GM21360 (cell line): ENCODE measurements around the gene DCAF11.
"Not testable (repeated sequence)": the region's sequence is repeated elsewhere in the genome, so short reads cannot be mapped to it uniquely, and the experiment has no call there.

Experiments used
- ATAC-seq: cut with Tn5 transposase; IDR thresholded peaks from one replicate; pipeline ENCODE4 v1.9.1; 2021; ENCODE audit warnings: mild to moderate bottlenecking, moderate library complexity; ENCODE audit not compliant: unreplicated experiment

The DCAF11 gene

DNA sequence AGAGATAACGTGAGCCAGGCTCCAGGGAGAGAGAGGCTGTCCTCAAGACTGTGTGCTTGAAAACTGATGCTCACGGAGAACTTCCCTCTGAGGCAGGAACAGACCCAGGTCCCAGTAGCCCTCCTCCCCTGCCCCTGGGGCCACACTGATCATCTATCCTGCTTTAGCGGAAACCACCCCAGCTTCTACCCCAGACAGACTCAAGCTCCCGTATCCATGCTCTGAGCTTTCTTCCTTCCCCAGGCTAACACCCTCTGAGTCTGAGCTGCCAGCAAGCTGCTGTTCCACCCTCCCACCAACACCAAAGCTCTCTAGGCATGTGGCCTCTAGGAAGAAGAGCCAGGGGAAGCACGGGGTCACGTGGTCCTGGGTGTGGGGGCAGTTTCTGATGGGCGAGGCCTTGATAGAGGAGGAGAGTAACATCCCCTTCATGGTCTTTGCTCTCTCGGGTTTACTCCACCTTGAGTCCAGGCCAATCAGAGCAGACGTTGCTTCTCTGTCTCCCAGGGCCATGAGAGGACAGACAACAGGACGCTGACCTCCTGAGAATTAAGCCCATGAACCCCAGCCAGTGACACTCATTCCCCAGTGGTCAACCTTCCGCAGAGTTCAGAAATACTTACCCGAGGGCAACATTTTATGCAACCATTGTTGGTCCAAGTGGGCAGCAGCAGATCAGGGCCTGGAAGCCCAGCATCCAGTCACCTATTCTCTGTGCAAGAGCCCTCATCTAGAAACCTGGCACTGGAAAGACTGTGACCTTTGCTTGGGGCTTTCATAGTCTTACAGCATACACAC is 19.1 kb upstream of the DCAF11 start:
- peak; percentile 63 for ATAC-seq

DNA sequence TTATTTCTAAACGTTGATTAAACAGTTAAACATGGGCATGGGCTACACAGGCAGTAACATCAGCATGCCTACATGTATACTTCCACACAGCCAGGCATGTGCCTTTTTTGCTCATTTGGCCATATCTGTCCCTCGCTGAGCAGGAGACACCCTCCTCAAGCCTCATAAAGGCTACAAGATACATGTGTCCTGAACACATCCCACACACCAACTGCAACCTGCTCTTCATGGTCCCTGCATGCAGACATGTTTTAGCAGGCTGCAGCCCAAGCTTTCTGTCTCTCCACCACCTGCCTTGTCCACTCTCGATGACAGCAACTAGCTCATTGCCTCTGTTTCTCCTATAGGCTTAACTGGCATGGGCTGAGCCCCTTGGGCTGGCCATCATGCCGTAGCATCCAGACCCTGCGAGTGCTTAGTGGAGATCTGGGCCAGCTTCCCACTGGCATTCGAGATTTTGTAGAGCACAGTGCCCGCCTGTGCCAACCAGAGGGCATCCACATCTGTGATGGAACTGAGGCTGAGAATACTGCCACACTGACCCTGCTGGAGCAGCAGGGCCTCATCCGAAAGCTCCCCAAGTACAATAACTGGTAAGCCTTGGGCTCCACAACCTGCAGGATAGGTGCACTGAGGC is 17.9 kb upstream of the DCAF11 start:
- ATAC-seq = no peak

DNA sequence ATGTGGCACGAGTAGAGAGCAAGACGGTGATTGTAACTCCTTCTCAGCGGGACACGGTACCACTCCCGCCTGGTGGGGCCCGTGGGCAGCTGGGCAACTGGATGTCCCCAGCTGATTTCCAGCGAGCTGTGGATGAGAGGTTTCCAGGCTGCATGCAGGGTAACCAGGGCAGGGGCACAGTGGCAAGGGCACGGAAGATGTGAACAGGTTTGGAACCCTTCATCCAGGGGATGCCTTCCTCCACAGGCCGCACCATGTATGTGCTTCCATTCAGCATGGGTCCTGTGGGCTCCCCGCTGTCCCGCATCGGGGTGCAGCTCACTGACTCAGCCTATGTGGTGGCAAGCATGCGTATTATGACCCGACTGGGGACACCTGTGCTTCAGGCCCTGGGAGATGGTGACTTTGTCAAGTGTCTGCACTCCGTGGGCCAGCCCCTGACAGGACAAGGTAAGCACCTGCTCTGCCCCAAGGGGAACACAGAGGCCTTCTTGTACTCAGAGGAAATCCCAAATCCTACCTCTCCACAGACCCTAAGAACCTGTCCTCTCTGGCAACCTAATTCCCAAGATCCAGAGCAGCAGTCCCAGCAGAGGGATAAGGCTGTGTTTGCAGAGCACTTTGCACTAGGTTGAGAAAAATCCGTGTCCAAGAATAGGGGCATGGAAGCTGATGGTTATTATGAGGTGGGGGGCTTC is 16.2 kb upstream of the DCAF11 start:
- no peak for ATAC-seq

DNA sequence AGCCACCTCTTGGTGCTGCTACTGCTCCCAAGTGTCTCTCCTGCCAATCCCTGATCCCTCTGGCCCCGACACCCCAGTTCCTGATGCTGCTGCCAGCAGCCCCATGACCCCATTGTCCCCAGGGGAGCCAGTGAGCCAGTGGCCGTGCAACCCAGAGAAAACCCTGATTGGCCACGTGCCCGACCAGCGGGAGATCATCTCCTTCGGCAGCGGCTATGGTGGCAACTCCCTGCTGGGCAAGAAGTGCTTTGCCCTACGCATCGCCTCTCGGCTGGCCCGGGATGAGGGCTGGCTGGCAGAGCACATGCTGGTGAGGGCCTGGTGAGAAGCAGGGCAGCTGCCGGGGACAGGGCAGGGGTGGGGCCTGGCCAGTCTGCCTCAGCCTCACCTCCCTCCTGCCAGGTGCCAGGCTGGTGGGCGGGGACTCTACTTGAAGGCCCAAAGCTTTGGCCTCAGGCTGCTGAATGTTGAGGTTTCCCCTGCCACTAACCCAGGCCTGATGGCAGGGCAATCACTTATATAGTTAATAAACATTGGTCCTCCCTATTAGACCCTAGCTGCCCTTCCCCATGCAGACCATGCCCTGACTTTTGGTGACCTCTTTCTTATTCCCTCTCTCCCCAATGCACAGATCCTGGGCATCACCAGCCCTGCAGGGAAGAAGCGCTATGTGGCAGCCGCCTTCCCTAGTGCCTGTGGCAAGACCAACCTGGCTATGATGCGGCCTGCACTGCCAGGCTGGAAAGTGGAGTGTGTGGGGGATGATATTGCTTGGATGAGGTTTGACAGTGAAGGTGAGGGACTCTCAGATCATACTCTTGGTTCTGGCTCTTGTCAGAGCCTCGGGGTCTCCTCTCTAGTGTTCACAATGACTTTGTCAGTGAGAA is 15.4 kb upstream of the DCAF11 start:
- ATAC-seq = no peak

DNA sequence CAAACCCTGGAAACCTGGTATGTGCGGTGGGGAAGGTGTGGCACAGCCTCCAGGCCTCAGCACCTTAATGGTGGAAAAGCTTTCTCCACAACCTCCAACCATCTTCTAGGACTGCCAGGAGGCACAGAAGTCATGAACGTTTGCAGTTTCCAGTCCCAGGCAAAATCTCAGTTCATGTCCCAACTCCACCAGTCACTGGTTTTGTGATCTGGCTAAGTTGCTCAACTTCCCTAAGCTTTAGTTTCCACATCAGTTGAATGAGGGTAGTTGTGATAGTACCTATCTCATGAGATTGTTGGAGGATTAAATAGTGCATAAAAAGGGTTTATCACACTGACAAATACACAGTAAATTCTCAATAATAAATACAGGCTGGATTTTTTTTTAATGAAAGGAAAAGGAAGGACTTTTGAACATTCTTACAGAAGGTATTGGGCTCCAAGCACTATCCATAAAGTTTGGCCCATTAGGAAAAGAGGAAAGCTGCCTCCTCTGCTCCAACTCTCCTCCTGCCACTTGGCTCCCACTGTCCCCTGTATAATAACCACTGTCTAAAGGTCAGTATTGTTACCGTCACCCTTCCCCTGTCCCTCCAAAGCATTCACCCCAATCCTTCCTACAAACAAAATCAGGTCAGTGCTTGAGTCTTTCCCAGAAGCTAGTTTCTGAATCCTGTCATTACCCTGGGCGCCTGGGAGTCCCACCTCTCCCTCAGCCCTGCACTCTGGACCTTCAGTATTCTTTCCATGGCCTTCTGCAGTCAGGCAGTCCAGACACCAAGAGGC is 14.2 kb upstream of the DCAF11 start:
- no peak for ATAC-seq

DNA sequence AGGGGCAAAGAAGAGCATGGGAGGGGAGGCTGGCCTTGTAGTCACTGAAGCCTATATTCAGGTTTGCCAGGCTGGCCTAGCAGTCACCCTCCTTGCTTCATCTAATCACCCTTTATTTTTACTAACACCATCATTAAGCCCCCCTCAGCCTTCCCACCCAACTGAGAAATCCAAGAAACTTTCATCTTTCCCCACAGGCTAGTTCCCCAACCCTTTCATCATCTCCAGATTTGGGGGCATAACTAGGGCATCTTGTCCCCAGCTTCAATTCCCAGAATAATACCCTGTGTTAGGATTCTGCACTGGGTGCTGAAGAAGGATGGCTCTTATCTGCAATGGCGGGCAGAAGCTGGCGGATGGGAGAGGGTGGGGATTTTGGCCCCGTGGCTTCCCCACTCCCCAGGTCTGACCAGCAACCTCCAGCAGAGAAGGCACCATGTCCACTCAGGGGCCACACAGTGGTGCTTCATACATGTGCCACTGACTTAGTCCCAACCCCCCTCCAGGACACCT is 13.5 kb upstream of the DCAF11 start:
- ATAC-seq = no peak

DNA sequence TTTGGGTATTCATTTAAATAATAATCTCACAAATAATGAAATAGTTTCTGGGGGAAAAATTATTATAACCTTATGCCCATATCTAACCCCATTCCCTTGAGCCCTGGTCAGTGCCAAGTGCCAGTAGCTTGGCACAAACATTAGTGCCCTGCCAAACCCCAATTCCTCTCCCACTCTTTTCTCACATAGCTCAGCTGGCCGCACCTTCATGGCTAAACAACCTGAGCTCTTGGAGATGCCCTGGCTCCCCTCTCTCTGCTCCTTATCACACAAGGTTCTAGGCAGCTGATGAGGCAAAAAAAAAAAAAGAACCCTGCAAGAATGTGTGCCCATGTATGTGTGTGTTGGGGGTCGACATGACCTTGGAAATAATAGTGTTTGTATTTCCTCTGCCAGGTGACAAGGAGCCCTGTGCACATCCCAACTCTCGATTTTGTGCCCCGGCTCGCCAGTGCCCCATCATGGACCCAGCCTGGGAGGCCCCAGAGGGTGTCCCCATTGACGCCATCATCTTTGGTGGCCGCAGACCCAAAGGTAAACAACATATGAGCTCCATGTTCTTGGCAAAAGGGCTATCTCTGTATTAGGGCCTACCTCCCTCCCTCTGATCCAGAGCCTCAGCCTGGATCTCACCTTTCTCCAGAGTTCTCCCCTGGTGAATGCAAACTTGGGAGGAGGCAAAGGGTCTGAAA is 12.1 kb upstream of the DCAF11 start:
- ATAC-seq = no peak

DNA sequence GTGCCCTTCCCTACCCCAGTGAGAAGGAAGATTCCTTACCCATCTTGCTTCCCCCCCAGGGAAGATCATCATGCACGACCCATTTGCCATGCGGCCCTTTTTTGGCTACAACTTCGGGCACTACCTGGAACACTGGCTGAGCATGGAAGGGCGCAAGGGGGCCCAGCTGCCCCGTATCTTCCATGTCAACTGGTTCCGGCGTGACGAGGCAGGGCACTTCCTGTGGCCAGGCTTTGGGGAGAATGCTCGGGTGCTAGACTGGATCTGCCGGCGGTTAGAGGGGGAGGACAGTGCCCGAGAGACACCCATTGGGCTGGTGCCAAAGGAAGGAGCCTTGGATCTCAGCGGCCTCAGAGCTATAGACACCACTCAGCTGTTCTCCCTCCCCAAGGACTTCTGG is 11.1 kb upstream of the DCAF11 start:
- ATAC-seq = no peak

DNA sequence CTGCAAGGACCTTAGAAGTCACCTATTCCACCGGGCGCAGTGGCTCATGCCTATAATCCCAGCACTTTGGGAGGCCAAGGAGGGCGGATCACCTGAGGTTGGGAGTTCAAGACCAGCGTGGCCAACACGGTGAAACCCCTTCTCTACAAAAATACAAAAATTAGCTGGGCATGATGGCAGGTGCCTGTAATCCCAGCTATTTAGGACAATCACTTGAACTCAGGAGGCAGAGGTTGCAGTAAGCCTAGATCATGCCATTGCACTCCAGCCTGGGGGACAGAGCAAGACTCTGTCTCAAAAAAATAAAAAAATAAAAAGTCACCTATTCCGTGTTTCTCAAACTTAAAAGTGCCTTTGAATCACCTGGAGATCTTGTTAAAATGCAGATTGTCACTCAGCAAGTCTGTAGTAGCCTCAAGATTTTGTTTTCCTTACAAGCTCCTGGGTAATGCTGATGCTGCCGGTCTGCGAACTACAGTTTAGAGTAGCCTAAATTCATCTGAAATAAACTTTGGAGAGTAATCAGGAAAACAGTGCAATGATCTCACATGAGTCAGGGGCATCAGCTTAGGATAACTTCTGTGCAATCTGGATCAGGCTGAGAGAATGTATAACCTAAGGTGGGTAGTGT is 8.9 kb upstream of the DCAF11 start:
- not testable (repeated sequence) for ATAC-seq

DNA sequence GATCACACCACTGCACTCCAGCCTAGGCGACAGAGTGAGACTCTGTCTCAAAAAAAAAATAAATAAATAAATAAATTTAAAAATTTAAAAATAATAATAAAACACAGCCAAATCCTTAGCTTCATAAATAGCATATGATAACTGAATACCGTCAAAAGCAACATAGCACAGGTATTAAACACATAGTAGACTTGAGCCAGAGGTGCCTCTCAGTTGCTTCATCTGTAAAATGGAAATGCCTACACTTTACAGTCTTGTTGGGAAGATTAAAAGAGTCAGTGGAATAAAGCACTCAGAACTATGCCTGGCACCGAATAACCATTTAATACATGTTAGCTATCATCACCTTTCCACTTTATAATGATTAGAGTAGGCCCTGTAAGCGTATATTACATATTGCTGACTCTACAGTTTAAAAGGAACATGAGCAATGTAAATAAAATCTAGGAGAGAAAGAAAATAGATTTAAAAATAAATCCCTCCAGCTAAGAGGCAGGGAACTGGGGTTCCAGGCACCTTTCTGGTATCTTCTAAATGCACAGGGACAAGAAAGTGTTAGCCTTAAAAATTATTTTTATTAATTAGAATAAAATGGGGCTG is 7.8 kb upstream of the DCAF11 start:
- ATAC-seq = no peak

DNA sequence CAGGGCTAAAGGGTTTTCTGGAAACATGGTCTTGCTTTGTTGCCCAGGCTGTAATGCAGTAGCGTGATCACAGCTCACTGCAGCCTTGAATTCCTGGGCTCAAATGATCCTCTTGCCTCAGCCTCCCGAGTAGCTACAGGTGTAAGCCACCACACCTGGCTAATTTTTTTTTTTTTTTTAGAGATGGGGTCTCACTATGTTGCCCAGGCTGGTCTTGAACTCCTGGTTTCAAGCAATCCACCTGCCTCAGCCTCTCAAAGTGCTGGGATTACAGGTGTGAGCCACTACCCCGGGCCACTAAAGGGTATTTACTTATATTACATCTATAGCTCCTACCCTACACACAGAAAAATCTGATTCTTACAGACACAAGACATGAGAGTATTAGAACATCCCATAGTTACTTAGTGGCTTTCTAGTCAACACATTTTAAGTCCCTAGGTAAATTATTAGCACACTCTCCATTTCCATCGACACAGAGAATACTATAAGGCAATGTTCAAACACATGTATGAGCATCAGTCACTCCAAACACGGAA is 6.2 kb upstream of the DCAF11 start:
- no peak for ATAC-seq

DNA sequence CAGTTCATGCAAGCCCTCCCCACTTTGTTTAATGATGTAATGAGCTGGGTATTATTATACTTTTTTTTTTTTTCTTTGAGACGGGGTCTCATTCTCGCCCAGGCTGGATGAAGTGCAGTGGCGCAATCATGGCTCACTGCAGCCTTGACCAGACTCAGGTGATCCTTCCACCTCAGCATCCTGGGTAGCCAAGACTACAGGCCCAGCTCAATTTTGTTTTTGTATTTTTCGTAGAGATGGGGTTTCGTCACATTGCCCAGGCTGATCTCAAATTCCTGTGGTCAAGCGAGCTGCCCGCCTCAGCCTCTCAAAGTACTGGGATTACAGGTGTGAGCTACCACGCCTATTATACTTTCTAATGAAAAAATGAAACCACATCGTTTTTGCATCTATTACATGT is 4.5 kb upstream of the DCAF11 start:
- no peak for ATAC-seq

DNA sequence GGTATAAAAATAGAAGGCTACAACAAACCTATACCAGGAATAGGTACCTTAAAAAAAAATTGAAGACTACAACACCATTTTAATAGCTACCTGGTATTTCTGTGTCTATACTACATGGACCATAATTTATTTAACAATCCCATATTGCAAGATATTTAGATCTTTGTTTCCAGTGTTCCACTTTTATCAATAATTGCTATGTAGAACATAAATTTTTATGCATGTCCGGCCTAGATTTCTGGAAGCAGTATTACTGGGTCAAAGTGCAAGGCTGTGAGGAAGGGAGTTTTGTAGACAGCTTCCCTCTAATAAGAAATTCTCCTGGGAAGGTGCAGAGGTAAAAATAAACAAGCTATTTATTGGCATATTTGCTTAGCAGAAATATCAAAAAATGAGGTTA is 4.1 kb upstream of the DCAF11 start:
- ATAC-seq = no peak

DNA sequence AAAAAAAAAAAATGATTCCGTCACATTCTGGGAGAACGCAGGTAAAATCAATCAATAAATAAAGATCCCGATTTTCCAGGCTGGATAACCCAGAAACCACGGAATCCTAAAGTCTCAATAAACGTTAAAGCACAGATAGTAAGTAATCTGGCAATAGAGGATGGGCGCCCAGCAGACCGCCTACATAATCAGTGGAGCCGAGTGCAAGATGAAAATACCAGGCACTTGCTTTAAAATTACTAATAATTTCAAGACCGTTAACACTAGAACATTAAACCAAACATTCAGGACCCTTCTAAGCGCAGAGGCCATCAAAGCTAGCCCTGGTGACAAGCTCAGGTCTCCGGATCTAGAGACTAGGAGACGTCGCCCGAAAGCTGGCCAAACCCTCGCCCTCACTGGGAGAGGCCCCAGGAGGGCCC is 1.2 kb upstream of the DCAF11 start:
- no peak for ATAC-seq

DNA sequence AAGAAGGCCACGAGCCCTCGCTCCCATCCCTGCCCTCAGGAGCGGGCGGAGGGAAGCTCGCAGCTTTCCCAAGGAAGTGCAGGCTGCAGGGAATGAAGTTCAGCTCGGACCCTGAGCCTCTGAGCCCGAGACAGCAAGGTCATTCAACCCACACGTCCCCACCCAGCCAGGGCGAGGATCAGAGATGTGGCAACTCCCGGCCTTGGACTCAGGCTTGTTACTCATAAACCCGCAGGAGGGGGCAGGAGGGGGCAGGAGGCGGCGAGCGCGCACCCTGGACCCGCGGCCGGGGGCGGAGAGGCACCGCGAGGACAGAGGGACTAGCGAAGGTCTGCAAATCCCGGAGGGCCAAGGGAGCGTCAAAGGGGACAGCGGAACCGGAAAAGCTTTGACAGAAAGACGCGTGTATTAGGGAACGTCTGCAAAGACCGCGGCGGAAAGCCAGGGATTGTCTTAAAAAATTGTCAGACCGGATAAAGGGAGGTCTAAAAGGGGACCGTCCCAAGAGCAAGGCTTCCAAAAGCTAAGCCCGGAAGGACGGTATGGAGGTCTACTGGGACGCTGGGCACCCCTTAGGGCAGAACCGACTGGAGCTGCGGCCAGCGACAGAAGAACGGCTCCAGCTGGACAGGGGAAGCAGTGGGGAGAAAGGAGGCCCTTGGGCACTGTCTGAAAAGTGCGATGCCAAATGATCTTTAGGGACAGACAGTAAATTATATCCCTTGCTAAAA is 611 bp upstream of the DCAF11 start:
- ATAC-seq = peak; percentile 26

DNA sequence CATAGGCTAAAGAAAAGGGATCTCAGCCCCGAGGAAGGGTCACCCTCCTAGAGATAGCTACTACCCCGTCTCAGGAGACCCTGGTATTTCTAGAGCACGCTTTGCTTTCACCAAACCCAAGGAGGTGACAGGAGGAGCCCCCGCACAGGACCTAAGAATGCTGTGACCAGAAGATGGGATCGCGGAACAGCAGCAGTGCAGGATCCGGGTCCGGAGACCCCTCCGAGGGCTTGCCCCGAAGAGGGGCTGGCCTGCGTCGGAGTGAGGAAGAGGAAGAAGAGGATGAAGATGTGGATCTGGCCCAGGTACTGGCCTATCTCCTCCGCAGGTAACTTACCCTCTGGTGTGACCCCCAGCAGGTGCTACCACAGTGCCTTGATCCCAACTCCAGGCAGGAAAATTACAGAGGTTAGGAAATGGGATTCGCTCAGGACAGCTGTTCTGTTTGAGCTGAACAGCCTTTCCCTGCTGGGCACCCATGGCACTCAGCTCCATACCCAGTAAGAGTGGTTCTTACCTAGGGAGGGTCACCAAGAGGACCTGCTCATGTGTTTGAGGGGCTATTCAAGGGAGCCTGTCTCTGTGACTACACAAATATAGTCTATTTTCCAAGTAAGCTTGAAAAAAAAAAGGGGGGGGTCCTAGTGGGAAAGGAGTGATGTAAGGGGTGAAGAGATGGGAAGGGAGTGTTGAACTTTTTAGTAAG is 998 bp downstream of the DCAF11 start:
- no peak for ATAC-seq
